Measurements from ENCODE around the gene DKK1. TPM values are rescaled to one million over a fixed set of nuclear protein-coding genes. Genes with fewer than 3 reads are reported as not detected.

The DKK1 gene
- total and polyA plus RNA-seq, 12 donors, result 0.26 to 5.1 (median 0.62) TPM; not detected in 5

GRCh38 chr10:52269233-52269632 lies 44.8 kb upstream of the DKK1 start:
- no peaks in the 10 kb centered on the region for H3K9me3 ChIP-seq
- intact Hi-C loops (cut with DNase I), result no loop called here
- no peaks in the 10 kb centered on the region for H3K27me3 ChIP-seq
- ATAC-seq (no peak), DNase-seq (no peak)
- peaks cover 0 to 10% (median 0%) of the 10 kb centered on the region in 9 donors for H3K36me3 ChIP-seq
- WGBS, 2 donors, result 87 to 90% methylated on average over 4 of the region's 4 CpGs
- H3K27ac ChIP-seq, result no peak overlapping the region
- TF ChIP-seq, protein P1, sequence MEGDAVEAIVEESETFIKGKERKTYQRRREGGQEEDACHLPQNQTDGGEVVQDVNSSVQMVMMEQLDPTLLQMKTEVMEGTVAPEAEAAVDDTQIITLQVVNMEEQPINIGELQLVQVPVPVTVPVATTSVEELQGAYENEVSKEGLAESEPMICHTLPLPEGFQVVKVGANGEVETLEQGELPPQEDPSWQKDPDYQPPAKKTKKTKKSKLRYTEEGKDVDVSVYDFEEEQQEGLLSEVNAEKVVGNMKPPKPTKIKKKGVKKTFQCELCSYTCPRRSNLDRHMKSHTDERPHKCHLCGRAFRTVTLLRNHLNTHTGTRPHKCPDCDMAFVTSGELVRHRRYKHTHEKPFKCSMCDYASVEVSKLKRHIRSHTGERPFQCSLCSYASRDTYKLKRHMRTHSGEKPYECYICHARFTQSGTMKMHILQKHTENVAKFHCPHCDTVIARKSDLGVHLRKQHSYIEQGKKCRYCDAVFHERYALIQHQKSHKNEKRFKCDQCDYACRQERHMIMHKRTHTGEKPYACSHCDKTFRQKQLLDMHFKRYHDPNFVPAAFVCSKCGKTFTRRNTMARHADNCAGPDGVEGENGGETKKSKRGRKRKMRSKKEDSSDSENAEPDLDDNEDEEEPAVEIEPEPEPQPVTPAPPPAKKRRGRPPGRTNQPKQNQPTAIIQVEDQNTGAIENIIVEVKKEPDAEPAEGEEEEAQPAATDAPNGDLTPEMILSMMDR (IDR thresholded peaks at IDR 0.05), result no peak
- H3K4me1 ChIP-seq, result no peaks in the 10 kb centered on the region
- no peak overlapping the region for H3K4me3 ChIP-seq

DNA sequence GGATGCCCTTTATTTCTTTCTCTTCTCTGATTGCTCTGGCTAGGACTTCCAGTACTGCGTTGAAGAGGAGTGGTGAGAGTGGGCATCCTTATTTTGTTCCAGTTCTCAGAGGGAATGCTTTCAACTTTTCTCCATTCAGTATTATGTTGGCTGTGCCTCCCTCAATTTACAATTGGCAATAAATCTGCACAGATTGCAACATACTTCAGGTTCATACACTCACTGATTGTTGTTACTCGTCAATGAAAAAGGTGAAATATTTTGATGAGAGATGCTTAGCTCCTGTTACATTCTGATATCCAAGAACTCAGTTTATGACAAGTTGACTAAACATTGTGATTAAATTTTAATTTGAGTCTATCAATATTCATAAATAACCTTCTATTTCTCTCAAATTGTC lies 37.9 kb upstream of the DKK1 start:
- Histone ChIP-seq H3K4me3 (no peak overlapping the region), H3K4me1 (peaks cover 0 to 8% (median 0%) of the 10 kb centered on the region in 9 donors), H3K36me3 (peaks cover 0 to 10% (median 0%) of the 10 kb centered on the region in 9 donors), H3K27me3 (no peaks in the 10 kb centered on the region), H3K27ac (no peak overlapping the region), H3K9me3 (peaks cover 0 to 15% (median 4%) of the 10 kb centered on the region in 11 donors)
- 94% methylated on average over 2 of the region's 2 CpGs for WGBS, 2 donors
- ATAC-seq (no peak), DNase-seq (no peak)
- TF ChIP-seq, protein P1 (IDR thresholded peaks at IDR 0.05), result no peak
- intact Hi-C loops (cut with DNase I), result no loop called here

GRCh38 chr10:52276986-52277385 lies 37.1 kb upstream of the DKK1 start:
- intact Hi-C loops (cut with DNase I), result no loop called here
- TF ChIP-seq, protein P1 (IDR thresholded peaks at IDR 0.05), result no peak
- H3K36me3 ChIP-seq, result peaks cover 0 to 8% (median 0%) of the 10 kb centered on the region in 9 donors
- H3K9me3 ChIP-seq, result peaks cover 0 to 15% (median 4%) of the 10 kb centered on the region in 11 donors
- no peaks in the 10 kb centered on the region for H3K27me3 ChIP-seq
- DNase-seq (no peak), ATAC-seq (no peak)
- H3K27ac ChIP-seq, result no peak overlapping the region
- no peak overlapping the region for H3K4me3 ChIP-seq
- 61 to 63% methylated on average over 1 of the region's 1 CpG for WGBS, 2 donors
- peaks cover 0 to 8% (median 0%) of the 10 kb centered on the region in 9 donors for H3K4me1 ChIP-seq

- intact Hi-C loops (cut with DNase I), result no loop called here
- Histone ChIP-seq H3K4me3 (no peak overlapping the region), H3K27me3 (no peaks in the 10 kb centered on the region), H3K36me3 (peaks cover 0 to 14% (median 0%) of the 10 kb centered on the region in 9 donors), H3K4me1 (peaks cover 0 to 8% (median 0%) of the 10 kb centered on the region in 9 donors), H3K27ac (no peak overlapping the region), H3K9me3 (peaks cover 0 to 15% (median 4%) of the 10 kb centered on the region in 11 donors)
- WGBS, 2 donors, result 50 to 55% methylated on average over 3 of the region's 3 CpGs
- DNase-seq (no peak), ATAC-seq (no peak)
- TF ChIP-seq, protein P1 (IDR thresholded peaks at IDR 0.05), result no peak
Observed at GRCh38 chr10:52279546-52279945, 34.5 kb upstream of the DKK1 start.
